Stimulated activated CD8-positive, alpha-beta memory T cell treated with anti-CD3 and anti-CD28 coated beads, Interleukin-4, amount 100 ng/mL, for 48 hours (primary cell): ENCODE data around the gene TMEM218.

Experiments
- DNase-seq: peaks from one replicate; pipeline ENCODE4 v3.0.0-alpha.2; 2020

TMEM218 gene

DNA sequence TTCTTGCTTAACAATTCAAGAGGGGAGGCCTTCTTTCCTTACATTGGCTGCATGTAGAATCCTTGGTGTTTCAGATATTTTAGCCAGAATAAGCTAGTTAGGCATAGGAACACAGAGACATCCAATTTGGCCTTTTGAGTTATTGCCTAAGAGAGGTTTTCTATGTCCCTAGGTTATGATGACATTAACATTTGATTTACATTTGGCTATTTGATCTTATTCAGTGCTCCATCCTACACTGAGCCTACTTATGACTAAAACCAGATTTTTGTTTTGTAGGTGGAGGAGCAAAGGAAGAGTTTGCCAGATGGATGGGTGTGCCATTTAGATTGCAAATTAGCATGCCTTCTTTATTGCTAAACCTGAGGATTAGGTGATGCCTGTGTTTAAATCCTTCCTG lies 59.4 kb downstream of the TMEM218 start:
- no peak for DNase-seq

GRCh38 chr11:125049164-125049792 lies 62.1 kb downstream of the TMEM218 start:
- no peak for DNase-seq
